ENCODE data around the gene RBM7.

DNA sequence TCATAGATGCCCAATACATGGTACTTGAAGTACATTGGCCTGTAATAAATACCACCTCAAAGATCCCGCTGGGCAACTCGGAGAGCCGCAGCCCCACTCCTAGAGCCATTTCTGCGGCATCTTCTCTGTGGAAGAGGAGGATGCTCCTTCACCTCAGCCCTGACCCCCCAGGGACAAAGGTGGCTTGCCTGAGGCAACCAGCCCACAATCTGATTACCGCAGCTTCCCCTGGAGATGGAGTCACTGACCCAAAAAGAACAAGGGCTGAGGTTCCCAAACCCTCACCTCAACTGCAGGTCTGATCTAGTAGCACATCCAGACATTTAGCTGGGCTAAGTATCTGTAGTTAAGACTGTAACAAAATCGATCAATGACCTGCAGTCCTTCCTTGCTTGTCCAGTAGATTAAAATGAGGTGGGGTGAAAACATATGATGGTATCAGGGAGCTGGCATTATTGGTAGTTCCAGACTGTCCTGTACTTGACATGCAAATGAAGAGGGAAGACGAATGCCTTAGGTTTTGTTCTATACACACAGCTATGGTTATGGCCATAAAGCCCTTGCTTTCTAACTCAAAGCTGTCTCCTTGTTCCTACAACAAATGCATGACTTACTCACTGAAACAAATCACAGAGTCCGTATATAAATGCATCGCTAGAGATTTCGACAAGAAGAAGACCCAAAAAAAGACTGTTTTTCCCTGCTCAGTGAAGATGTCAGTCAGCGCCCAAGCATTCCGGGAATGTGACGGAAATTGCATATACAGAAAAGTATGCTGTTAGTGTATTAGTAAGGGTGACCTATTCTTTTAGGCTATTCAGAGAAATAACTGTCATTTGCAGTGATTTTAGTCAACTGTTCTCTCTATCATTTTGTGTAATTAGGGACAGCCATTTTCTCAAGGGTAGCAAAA, 33.9 kb upstream of the RBM7 start:
- no peak for TF ChIP-seq GTF2F1 (IDR thresholded peaks at IDR 0.05; ENCODE audit: borderline replicate concordance, low read depth, low read length)
- no peak for TF ChIP-seq SAP30 (IDR thresholded peaks at IDR 0.05; ENCODE audit: insufficient read depth, insufficient replicate concordance, low read length)
